Stimulated activated CD4-positive, alpha-beta T cell treated with anti-CD3 and anti-CD28 coated beads, Interleukin-12 subunit alpha, Interleukin-12 subunit beta, amount 100 ng/mL, for 48 hours (primary cell): ENCODE results near the gene TFCP2L1.
"Not testable (repeated sequence)": the region's sequence is repeated elsewhere in the genome, so short reads cannot be mapped to it uniquely, and the experiment has no call there.

Source experiments
- DNase-seq, 3 donors: peaks; one replicate each; pipeline ENCODE4 v3.0.0-alpha.2; 2020; ENCODE audit warnings: low read depth in 2 of 3, low spot score in 1 of 3

TFCP2L1 gene

GRCh38 chr2:121227381-121228144, 57.4 kb downstream of the TFCP2L1 start:
- DNase-seq: not testable (repeated sequence)

- DNase-seq: not testable (repeated sequence)
These were observed 59.3 kb downstream of the TFCP2L1 start for GRCh38 chr2:121225681-121226080.

GRCh38 chr2:121220995-121221394, 64.0 kb downstream of the TFCP2L1 start:
- no peak for DNase-seq

- DNase-seq: no peak
These were observed 65.1 kb downstream of the TFCP2L1 start for GRCh38 chr2:121219866-121220265.

GRCh38 chr2:121218386-121218938, 66.5 kb downstream of the TFCP2L1 start:
- DNase-seq: no peak

- no peak for DNase-seq
These were observed 67.4 kb downstream of the TFCP2L1 start for GRCh38 chr2:121217627-121218026.

GRCh38 chr2:121214296-121214695, 70.7 kb downstream of the TFCP2L1 start:
- DNase-seq: no peak

GRCh38 chr2:121213386-121213785, 71.6 kb downstream of the TFCP2L1 start:
- no peak for DNase-seq

- DNase-seq: no peak
These were observed 72.2 kb downstream of the TFCP2L1 start for GRCh38 chr2:121212661-121213325.

GRCh38 chr2:121211689-121212151, 73.3 kb downstream of the TFCP2L1 start:
- DNase-seq: no peak

GRCh38 chr2:121211251-121211650, 73.8 kb downstream of the TFCP2L1 start:
- DNase-seq: no peak

GRCh38 chr2:121210691-121211090, 74.3 kb downstream of the TFCP2L1 start:
- no peak for DNase-seq

GRCh38 chr2:121209014-121209610, 75.9 kb downstream of the TFCP2L1 start:
- no peak for DNase-seq

- DNase-seq: no peak
These were observed 77.5 kb downstream of the TFCP2L1 start for GRCh38 chr2:121207494-121207893.

- DNase-seq: no peak
These were observed 79.6 kb downstream of the TFCP2L1 start for GRCh38 chr2:121205321-121205942.

- DNase-seq: no peak
These were observed 81.3 kb downstream of the TFCP2L1 start for GRCh38 chr2:121203591-121204249.

- DNase-seq: no peak
These were observed 82.3 kb downstream of the TFCP2L1 start for GRCh38 chr2:121202541-121203310.

- no peak for DNase-seq
These were observed 83.2 kb downstream of the TFCP2L1 start for GRCh38 chr2:121201796-121202195.

- DNase-seq: no peak
These were observed 84.3 kb downstream of the TFCP2L1 start for GRCh38 chr2:121200419-121201315.
